Psoas muscle (tissue), 8 donors: Measurements from ENCODE around the gene CFAP46. TPM values are rescaled to one million over a fixed set of nuclear protein-coding genes. Genes with fewer than 3 reads are reported as not detected.

Source experiments
- ATAC-seq, 4 donors: fragments of 200-7000 bp; cut with Tn5 transposase; one replicate each; pipeline ENCODE4 v1.9.1; 2020; ENCODE audit warnings: moderate library complexity in 3 of 4, mild to moderate bottlenecking in 2 of 4
- DNase-seq, 2 donors: peaks; one replicate each; pipeline ENCODE4 v3.0.0-alpha.2; 2020
- H3K27ac ChIP-seq: fragments of 200-600 bp; one replicate; pipeline ENCODE4 v1.8.0; 2022
- H3K27me3 ChIP-seq, 3 donors: fragments of 200-600 bp in 1 of 3; one replicate each; pipeline versions ENCODE4 v1.6.1 to v1.8.0; 2013 to 2022; ENCODE audit warnings: low read length in 2 of 3, mild to moderate bottlenecking in 2 of 3, moderate library complexity in 1 of 3; ENCODE audit not compliant: insufficient read depth in 3 of 3
- H3K36me3 ChIP-seq, 2 donors: fragments of 200-600 bp in 1 of 2; one replicate each; pipeline versions ENCODE4 v1.6.1 to v1.8.0; 2013 to 2022; ENCODE audit warnings: low read depth in 1 of 2, mild to moderate bottlenecking in 1 of 2, moderate library complexity in 1 of 2; ENCODE audit not compliant: insufficient read depth in 1 of 2
- H3K4me1 ChIP-seq: fragments of 200-600 bp; one replicate; pipeline ENCODE4 v1.8.0; 2022
- H3K4me3 ChIP-seq: fragments of 200-600 bp; one replicate; pipeline ENCODE4 v1.8.0; 2022; ENCODE audit warnings: mild to moderate bottlenecking
- H3K9me3 ChIP-seq: fragments of 200-600 bp; one replicate; pipeline ENCODE4 v1.8.0; 2022
- CTCF ChIP-seq: fragments of 200-600 bp; IDR thresholded peaks from one replicate; pipeline ENCODE4 v1.8.0; 2022; ENCODE audit warnings: antibody characterized with exemption
- WGBS, 3 donors: extraction: QIAGEN DNeasy Blood & Tissue Kit; methylation state at CpG; one replicate each; pipeline versions ENCODE4 v1.1.6 to v1.1.7; 2013; 5-methylcytosine and 5-hydroxymethylcytosine counted together
- intact Hi-C, 2 donors: fragments of 100-400 bp; cut with DNase I; formaldehyde crosslinking; loops; one replicate each; pipeline versions ENCODE4 v1.11.0 to v1.14.2; 2022
- polyA plus RNA-seq, 3 donors: library from polyadenylated mRNA; stranded (reverse); fragments of 200-250 nt; gene quantifications; one replicate each; pipeline ENCODE4 v1.2.3, GENCODE V29; 2013
- total RNA-seq, 4 donors: library from RNA; stranded (reverse); fragmentation: NEBNext Ultra II Directional in 2 of 4; extraction: Animal tissue kit (Norgen Biotek cat#: 25700) in 2 of 4; gene quantifications; one replicate each; pipeline versions ENCODE4 v1.2.1 to v1.2.4, GENCODE V29; 2021 to 2023
- donor health status: healthy with polysubstance abuse.
- donor health status: DM: no; HTN: no; CAD: no; lungs with moderate emphysema.
- donor health status: Bipolar disorder and iron deficiency.
- donor health status: healthy.
- donor health status: DM: yes; HTN: yes; CAD: no.
- donor health status: DM: no; HTN: no; CAD: no.
- donor health status: DM: no; HTN: no; CAD: no.
- donor health status: DM: yes; HTN: yes; CAD: no.

Gene CFAP46
- total and polyA plus RNA-seq, 7 donors: 3.9 to 25.4 (median 13.8) TPM

- peaks cover 0 to 20% (median 14%) of the 10 kb centered on the region in 3 donors for H3K27me3 ChIP-seq
- WGBS, 3 donors: 85 to 87% (median 86%) methylated on average over 25 to 28 of the region's 28 CpGs
- no peak overlapping the region for H3K4me3 ChIP-seq
- no peak for ATAC-seq
- no peak for TF ChIP-seq CTCF
- H3K9me3 ChIP-seq: no peaks in the 10 kb centered on the region
- no peaks in the 10 kb centered on the region for H3K36me3 ChIP-seq
- H3K27ac ChIP-seq: no peak overlapping the region
- peak in 1 of 2 donors; percentile 28 for DNase-seq
- intact Hi-C loops: no loop called here
- H3K4me1 ChIP-seq: no peaks in the 10 kb centered on the region
Observed at GRCh38 chr10:132884691-132885271, 57.6 kb downstream of the CFAP46 start.

GRCh38 chr10:132884041-132884440 lies 58.3 kb downstream of the CFAP46 start:
- H3K4me3 ChIP-seq: no peak overlapping the region
- ATAC-seq (no peak), DNase-seq (peak in 1 of 2 donors; percentile 43)
- peaks cover 0 to 22% (median 19%) of the 10 kb centered on the region in 3 donors for H3K27me3 ChIP-seq
- intact Hi-C loops: no loop called here
- no peaks in the 10 kb centered on the region for H3K4me1 ChIP-seq
- no peak overlapping the region for H3K27ac ChIP-seq
- no peaks in the 10 kb centered on the region for H3K9me3 ChIP-seq
- 72 to 78% (median 77%) methylated on average over 18 of the region's 18 CpGs for WGBS, 3 donors
- no peaks in the 10 kb centered on the region for H3K36me3 ChIP-seq
- no peak for TF ChIP-seq CTCF

GRCh38 chr10:132883391-132883881 lies 58.9 kb downstream of the CFAP46 start:
- Histone ChIP-seq H3K27me3 (peaks cover 0 to 28% (median 22%) of the 10 kb centered on the region in 3 donors), H3K36me3 (no peaks in the 10 kb centered on the region), H3K27ac (no peak overlapping the region), H3K9me3 (no peaks in the 10 kb centered on the region), H3K4me3 (no peak overlapping the region), H3K4me1 (no peaks in the 10 kb centered on the region)
- ATAC-seq: no peak
- WGBS, 3 donors: 55 to 58% (median 57%) methylated on average over 20 of the region's 20 CpGs
- intact Hi-C loops: no loop called here
- DNase-seq: peak in 1 of 2 donors; percentile 20
- TF ChIP-seq CTCF: no peak

GRCh38 chr10:132882069-132882951 lies 60.1 kb downstream of the CFAP46 start:
- H3K27me3 ChIP-seq: peaks cover 0 to 39% (median 27%) of the 10 kb centered on the region in 3 donors
- no peaks in the 10 kb centered on the region for H3K36me3 ChIP-seq
- no peak for TF ChIP-seq CTCF
- WGBS, 3 donors: 74 to 81% (median 79%) methylated on average over 18 of the region's 18 CpGs
- ATAC-seq (no peak), DNase-seq (peak in 1 of 2 donors; percentile 25)
- H3K9me3 ChIP-seq: no peaks in the 10 kb centered on the region
- H3K4me3 ChIP-seq: no peak overlapping the region
- intact Hi-C loops: no loop called here
- H3K27ac ChIP-seq: no peak overlapping the region
- no peaks in the 10 kb centered on the region for H3K4me1 ChIP-seq
